WTC11 (cell line): ENCODE results near the gene THBD. TPM values are rescaled to one million over a fixed set of nuclear protein-coding genes. Genes with fewer than 3 reads are reported as not detected.

Source experiments
- ATAC-seq: fragments of 200-7000 bp; cut with Tn5 transposase; 2 replicates; pipeline ENCODE4 v1.10.0; 2021; ENCODE audit warnings: mild to moderate bottlenecking, moderate library complexity
- CTCF ChIA-PET: fragments of 300-600 bp; sonication (Branson Sonifier 250); formaldehyde crosslinking; loops from one replicate; lab custom pipeline; 2021; ENCODE audit warnings: antibody characterized with exemption; lab: Charles Lee
- POLR2A ChIA-PET: fragments of 350-600 bp; sonication (Branson Sonifier 250); formaldehyde crosslinking; loops from one replicate; lab custom pipeline; 2021; ENCODE audit warnings: antibody characterized with exemption; lab: Charles Lee
- DNase-seq: peaks from one replicate; pipeline ENCODE4 v3.0.0; 2021; ENCODE audit warnings: low spot score
- H3K27ac Mint-ChIP-seq: 2 replicates; pipeline ENCODE4 v1.8.0; 2021; ENCODE audit warnings: mixed read lengths
- H3K27me3 Mint-ChIP-seq: 2 replicates; pipeline ENCODE4 v1.8.0; 2021; ENCODE audit warnings: low read depth, mild to moderate bottlenecking, moderate library complexity, mixed read lengths
- H3K36me3 Mint-ChIP-seq: 2 replicates; pipeline ENCODE4 v1.8.0; 2021; ENCODE audit warnings: mixed read lengths
- H3K4me1 Mint-ChIP-seq: 2 replicates; pipeline ENCODE4 v1.8.0; 2022; ENCODE audit warnings: mixed read lengths
- H3K4me3 Mint-ChIP-seq: 2 replicates; pipeline ENCODE4 v1.8.0; 2021; ENCODE audit warnings: mild to moderate bottlenecking, moderate library complexity, mixed read lengths
- H3K9me3 Mint-ChIP-seq: 2 replicates; pipeline ENCODE4 v1.8.0; 2021; ENCODE audit warnings: mixed read lengths
- ATF1 ChIP-seq: sonication (generic); formaldehyde crosslinking; IDR thresholded peaks from 2 replicates; pipeline ENCODE4 v1.8.1; 2023; ENCODE audit warnings: mild to moderate bottlenecking, moderate library complexity, missing genetic modification reagents
- CREB1 ChIP-seq: sonication (generic); formaldehyde crosslinking; IDR thresholded peaks from 2 replicates; pipeline ENCODE4 v1.8.0; 2023; ENCODE audit warnings: mild to moderate bottlenecking, missing genetic modification reagents
- ESRRA ChIP-seq: sonication (generic); formaldehyde crosslinking; IDR thresholded peaks from 2 replicates; pipeline ENCODE4 v1.8.1; 2022; ENCODE audit warnings: mild to moderate bottlenecking, missing genetic modification reagents, borderline replicate concordance
- FOXK1 ChIP-seq: sonication (generic); formaldehyde crosslinking; IDR thresholded peaks from 2 replicates; pipeline ENCODE4 v1.8.0; 2022; ENCODE audit warnings: mild to moderate bottlenecking, moderate library complexity, missing genetic modification reagents
- GABPB1 ChIP-seq: sonication (generic); formaldehyde crosslinking; IDR thresholded peaks from 2 replicates; pipeline ENCODE4 v1.8.1; 2023; ENCODE audit warnings: mild to moderate bottlenecking, missing genetic modification reagents
- SOX15 ChIP-seq: fragments of 250-450 bp; sonication (Bioruptor Pico); IDR thresholded peaks from 2 replicates; pipeline ENCODE4 v1.9.0; 2021; ENCODE audit warnings: mild to moderate bottlenecking
- TCF7 ChIP-seq: sonication (generic); formaldehyde crosslinking; IDR thresholded peaks from 2 replicates; pipeline ENCODE4 v1.8.0; 2022; ENCODE audit warnings: mild to moderate bottlenecking, low read depth, missing genetic modification reagents, moderate library complexity
- TEAD4 ChIP-seq: sonication (generic); formaldehyde crosslinking; IDR thresholded peaks from 2 replicates; pipeline ENCODE4 v1.8.0; 2022; ENCODE audit warnings: mild to moderate bottlenecking, missing genetic modification reagents
- TP53 ChIP-seq: sonication (generic); formaldehyde crosslinking; IDR thresholded peaks from 2 replicates; pipeline ENCODE4 v1.8.1; 2023; ENCODE audit warnings: mild to moderate bottlenecking, missing genetic modification reagents
- ZNF138 ChIP-seq: sonication (generic); formaldehyde crosslinking; conservative IDR thresholded peaks from 2 replicates; pipeline ENCODE4 v1.8.1; 2022; ENCODE audit warnings: mild to moderate bottlenecking, moderate library complexity, missing genetic modification reagents
- ZNF317 ChIP-seq: sonication (generic); formaldehyde crosslinking; IDR thresholded peaks from 2 replicates; pipeline ENCODE4 v1.8.1; 2023; ENCODE audit warnings: low read depth, mild to moderate bottlenecking, moderate library complexity, missing genetic modification reagents, borderline replicate concordance
- ZNF423 ChIP-seq: fragments of 250-450 bp; sonication (Bioruptor Pico); IDR thresholded peaks from 2 replicates; pipeline ENCODE4 v2.1.2; 2022; ENCODE audit warnings: mild to moderate bottlenecking, moderate library complexity
- ZNF671 ChIP-seq: fragments of 250-450 bp; sonication (Bioruptor Pico); IDR thresholded peaks from 2 replicates; pipeline ENCODE4 v1.8.0; 2021; ENCODE audit warnings: mild to moderate bottlenecking
- total RNA-seq: library from RNA; stranded (reverse); gene quantifications from 3 replicates; pipeline ENCODE4 v1.2.3, GENCODE V29; 2021
- TF ChIP-seq, protein P1 (sequence below): sonication (generic); formaldehyde crosslinking; IDR thresholded peaks from 2 replicates; pipeline ENCODE4 v1.8.1; 2023; ENCODE audit warnings: mild to moderate bottlenecking, moderate library complexity, missing genetic modification reagents
- TF ChIP-seq, protein P2 (sequence below): sonication (generic); formaldehyde crosslinking; IDR thresholded peaks from 2 replicates; pipeline ENCODE4 v1.8.0; 2022; ENCODE audit warnings: mild to moderate bottlenecking, missing genetic modification reagents
- TF ChIP-seq, protein P3 (sequence below): sonication (generic); formaldehyde crosslinking; IDR thresholded peaks from 2 replicates; pipeline ENCODE4 v1.8.0; 2022; ENCODE audit warnings: mild to moderate bottlenecking, missing genetic modification reagents
- TF ChIP-seq, protein P4 (sequence below): sonication (generic); formaldehyde crosslinking; conservative IDR thresholded peaks from 2 replicates; pipeline ENCODE4 v1.8.1; 2022; ENCODE audit warnings: mild to moderate bottlenecking, missing genetic modification reagents
- TF ChIP-seq, protein P5 (sequence below): fragments of 200-600 bp; IDR thresholded peaks from 2 replicates; pipeline ENCODE4 v1.8.0; 2022; ENCODE audit warnings: antibody characterized with exemption
- TF ChIP-seq, protein P6 (sequence below): sonication (generic); formaldehyde crosslinking; IDR thresholded peaks from 2 replicates; pipeline ENCODE4 v1.8.1; 2022; ENCODE audit warnings: missing genetic modification reagents, borderline replicate concordance
- TF ChIP-seq, protein P7 (sequence below): sonication (generic); formaldehyde crosslinking; IDR thresholded peaks from 2 replicates; pipeline ENCODE4 v1.8.0; 2022; ENCODE audit warnings: mild to moderate bottlenecking, missing genetic modification reagents
- TF ChIP-seq, protein P8 (sequence below): fragments of 250-450 bp; sonication (Bioruptor Pico); IDR thresholded peaks from 2 replicates; pipeline ENCODE4 v1.9.0; 2021; ENCODE audit warnings: mild to moderate bottlenecking

The THBD gene
- total RNA-seq, 1 experiment from 2014 or later, result 1.0 TPM

DNA sequence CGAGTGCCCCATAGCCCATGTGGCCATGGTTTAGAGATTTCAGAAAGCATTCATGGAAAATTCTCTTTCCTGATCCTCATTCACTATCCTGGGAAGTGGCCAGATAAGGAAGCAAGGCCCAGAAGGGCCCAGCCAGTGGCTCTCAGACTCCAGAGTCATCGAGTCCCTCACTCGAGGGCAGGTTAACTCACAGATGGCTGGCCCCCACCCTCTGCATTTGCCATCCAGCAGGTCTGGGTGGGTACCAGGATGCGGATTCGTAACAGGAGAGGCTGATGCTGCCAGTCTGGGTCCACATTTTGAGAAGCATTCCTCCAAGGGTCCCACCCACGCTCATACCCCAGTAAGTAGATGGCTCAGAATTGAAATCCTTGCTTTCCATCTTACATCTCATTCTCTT lies 18.1 kb downstream of the THBD start:
- H3K27ac Mint-ChIP-seq, result no peak overlapping the region
- no peak for DNase-seq
- ChIA-PET CTCF (no interaction called here), POLR2A (no interaction called here)
- H3K4me1 Mint-ChIP-seq, result no peaks in the 10 kb centered on the region
- no peaks in the 10 kb centered on the region for H3K9me3 Mint-ChIP-seq
- no peak overlapping the region for H3K4me3 Mint-ChIP-seq
- ATAC-seq, result no peak
- peaks cover 38% of the 10 kb centered on the region for H3K27me3 Mint-ChIP-seq
- H3K36me3 Mint-ChIP-seq, result no peaks in the 10 kb centered on the region
- no peak for TF ChIP-seq FOXK1 (CRISPR knock-in tag)
- TF ChIP-seq, protein P1, sequence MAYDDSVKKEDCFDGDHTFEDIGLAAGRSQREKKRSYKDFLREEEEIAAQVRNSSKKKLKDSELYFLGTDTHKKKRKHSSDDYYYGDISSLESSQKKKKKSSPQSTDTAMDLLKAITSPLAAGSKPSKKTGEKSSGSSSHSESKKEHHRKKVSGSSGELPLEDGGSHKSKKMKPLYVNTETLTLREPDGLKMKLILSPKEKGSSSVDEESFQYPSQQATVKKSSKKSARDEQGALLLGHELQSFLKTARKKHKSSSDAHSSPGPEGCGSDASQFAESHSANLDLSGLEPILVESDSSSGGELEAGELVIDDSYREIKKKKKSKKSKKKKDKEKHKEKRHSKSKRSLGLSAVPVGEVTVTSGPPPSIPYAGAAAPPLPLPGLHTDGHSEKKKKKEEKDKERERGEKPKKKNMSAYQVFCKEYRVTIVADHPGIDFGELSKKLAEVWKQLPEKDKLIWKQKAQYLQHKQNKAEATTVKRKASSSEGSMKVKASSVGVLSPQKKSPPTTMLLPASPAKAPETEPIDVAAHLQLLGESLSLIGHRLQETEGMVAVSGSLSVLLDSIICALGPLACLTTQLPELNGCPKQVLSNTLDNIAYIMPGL (CRISPR knock-in tag), result no peak
- no peak for TF ChIP-seq ATF1
- TF ChIP-seq ESRRA (CRISPR knock-in tag), result no peak
- no peak for TF ChIP-seq SOX15 (CRISPR knock-in tag)
- TF ChIP-seq ZNF317 (CRISPR knock-in tag), result no peak
- TF ChIP-seq TP53 (CRISPR knock-in tag), result no peak
- TF ChIP-seq, protein P2, sequence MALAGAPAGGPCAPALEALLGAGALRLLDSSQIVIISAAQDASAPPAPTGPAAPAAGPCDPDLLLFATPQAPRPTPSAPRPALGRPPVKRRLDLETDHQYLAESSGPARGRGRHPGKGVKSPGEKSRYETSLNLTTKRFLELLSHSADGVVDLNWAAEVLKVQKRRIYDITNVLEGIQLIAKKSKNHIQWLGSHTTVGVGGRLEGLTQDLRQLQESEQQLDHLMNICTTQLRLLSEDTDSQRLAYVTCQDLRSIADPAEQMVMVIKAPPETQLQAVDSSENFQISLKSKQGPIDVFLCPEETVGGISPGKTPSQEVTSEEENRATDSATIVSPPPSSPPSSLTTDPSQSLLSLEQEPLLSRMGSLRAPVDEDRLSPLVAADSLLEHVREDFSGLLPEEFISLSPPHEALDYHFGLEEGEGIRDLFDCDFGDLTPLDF, result no peak
- TF ChIP-seq TEAD4 (CRISPR knock-in tag), result no peak
- no peak for TF ChIP-seq GABPB1 (CRISPR knock-in tag)
- no peak for TF ChIP-seq TCF7 (CRISPR knock-in tag)
- no peak for TF ChIP-seq ZNF423

DNA sequence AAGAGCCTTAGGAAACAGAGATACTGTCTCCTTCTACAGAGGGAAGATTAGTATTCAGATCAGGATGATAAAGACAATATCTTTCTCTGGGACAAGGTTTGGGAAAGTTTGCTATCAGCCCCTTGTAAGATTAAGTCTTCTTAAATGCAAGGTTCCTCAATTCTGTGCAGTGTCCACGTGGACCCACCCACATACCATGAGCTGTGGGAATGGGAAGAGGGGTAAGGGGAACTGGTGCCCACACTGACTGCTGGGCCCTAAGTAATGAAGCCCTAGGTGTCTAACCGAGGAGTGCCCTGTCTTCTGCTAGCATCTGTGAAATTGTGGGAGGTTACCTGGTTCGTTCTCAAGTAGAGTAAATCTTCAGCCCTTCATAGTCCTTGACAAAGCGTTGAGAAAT lies 20.1 kb downstream of the THBD start:
- no peak overlapping the region for H3K27ac Mint-ChIP-seq
- no peaks in the 10 kb centered on the region for H3K36me3 Mint-ChIP-seq
- no peak for ATAC-seq
- peaks cover 9% of the 10 kb centered on the region for H3K4me1 Mint-ChIP-seq
- H3K27me3 Mint-ChIP-seq, result peaks cover 22% of the 10 kb centered on the region
- ChIA-PET POLR2A (no interaction called here), CTCF (no interaction called here)
- H3K4me3 Mint-ChIP-seq, result no peak overlapping the region
- H3K9me3 Mint-ChIP-seq, result no peaks in the 10 kb centered on the region
- no peak for DNase-seq
- TF ChIP-seq, protein P3, sequence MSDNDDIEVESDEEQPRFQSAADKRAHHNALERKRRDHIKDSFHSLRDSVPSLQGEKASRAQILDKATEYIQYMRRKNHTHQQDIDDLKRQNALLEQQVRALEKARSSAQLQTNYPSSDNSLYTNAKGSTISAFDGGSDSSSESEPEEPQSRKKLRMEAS, result no peak
- no peak for TF ChIP-seq ZNF671 (CRISPR knock-in tag)
- TF ChIP-seq TP53 (CRISPR knock-in tag), result no peak
- TF ChIP-seq, protein P4, sequence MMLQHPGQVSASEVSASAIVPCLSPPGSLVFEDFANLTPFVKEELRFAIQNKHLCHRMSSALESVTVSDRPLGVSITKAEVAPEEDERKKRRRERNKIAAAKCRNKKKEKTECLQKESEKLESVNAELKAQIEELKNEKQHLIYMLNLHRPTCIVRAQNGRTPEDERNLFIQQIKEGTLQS, result no peak
- TF ChIP-seq, protein P5, sequence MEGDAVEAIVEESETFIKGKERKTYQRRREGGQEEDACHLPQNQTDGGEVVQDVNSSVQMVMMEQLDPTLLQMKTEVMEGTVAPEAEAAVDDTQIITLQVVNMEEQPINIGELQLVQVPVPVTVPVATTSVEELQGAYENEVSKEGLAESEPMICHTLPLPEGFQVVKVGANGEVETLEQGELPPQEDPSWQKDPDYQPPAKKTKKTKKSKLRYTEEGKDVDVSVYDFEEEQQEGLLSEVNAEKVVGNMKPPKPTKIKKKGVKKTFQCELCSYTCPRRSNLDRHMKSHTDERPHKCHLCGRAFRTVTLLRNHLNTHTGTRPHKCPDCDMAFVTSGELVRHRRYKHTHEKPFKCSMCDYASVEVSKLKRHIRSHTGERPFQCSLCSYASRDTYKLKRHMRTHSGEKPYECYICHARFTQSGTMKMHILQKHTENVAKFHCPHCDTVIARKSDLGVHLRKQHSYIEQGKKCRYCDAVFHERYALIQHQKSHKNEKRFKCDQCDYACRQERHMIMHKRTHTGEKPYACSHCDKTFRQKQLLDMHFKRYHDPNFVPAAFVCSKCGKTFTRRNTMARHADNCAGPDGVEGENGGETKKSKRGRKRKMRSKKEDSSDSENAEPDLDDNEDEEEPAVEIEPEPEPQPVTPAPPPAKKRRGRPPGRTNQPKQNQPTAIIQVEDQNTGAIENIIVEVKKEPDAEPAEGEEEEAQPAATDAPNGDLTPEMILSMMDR, result no peak
- TF ChIP-seq CREB1 (CRISPR knock-in tag), result no peak
- TF ChIP-seq, protein P6, sequence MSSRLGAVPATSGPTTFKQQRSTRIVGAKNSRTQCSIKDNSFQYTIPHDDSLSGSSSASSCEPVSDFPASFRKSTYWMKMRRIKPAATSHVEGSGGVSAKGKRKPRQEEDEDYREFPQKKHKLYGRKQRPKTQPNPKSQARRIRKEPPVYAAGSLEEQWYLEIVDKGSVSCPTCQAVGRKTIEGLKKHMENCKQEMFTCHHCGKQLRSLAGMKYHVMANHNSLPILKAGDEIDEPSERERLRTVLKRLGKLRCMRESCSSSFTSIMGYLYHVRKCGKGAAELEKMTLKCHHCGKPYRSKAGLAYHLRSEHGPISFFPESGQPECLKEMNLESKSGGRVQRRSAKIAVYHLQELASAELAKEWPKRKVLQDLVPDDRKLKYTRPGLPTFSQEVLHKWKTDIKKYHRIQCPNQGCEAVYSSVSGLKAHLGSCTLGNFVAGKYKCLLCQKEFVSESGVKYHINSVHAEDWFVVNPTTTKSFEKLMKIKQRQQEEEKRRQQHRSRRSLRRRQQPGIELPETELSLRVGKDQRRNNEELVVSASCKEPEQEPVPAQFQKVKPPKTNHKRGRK (CRISPR knock-in tag), result no peak
- TF ChIP-seq, protein P7, sequence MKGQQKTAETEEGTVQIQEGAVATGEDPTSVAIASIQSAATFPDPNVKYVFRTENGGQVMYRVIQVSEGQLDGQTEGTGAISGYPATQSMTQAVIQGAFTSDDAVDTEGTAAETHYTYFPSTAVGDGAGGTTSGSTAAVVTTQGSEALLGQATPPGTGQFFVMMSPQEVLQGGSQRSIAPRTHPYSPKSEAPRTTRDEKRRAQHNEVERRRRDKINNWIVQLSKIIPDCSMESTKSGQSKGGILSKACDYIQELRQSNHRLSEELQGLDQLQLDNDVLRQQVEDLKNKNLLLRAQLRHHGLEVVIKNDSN (CRISPR knock-in tag), result no peak
- no peak for TF ChIP-seq ZNF317 (CRISPR knock-in tag)
- no peak for TF ChIP-seq ZNF138 (CRISPR knock-in tag)
- TF ChIP-seq, protein P8, sequence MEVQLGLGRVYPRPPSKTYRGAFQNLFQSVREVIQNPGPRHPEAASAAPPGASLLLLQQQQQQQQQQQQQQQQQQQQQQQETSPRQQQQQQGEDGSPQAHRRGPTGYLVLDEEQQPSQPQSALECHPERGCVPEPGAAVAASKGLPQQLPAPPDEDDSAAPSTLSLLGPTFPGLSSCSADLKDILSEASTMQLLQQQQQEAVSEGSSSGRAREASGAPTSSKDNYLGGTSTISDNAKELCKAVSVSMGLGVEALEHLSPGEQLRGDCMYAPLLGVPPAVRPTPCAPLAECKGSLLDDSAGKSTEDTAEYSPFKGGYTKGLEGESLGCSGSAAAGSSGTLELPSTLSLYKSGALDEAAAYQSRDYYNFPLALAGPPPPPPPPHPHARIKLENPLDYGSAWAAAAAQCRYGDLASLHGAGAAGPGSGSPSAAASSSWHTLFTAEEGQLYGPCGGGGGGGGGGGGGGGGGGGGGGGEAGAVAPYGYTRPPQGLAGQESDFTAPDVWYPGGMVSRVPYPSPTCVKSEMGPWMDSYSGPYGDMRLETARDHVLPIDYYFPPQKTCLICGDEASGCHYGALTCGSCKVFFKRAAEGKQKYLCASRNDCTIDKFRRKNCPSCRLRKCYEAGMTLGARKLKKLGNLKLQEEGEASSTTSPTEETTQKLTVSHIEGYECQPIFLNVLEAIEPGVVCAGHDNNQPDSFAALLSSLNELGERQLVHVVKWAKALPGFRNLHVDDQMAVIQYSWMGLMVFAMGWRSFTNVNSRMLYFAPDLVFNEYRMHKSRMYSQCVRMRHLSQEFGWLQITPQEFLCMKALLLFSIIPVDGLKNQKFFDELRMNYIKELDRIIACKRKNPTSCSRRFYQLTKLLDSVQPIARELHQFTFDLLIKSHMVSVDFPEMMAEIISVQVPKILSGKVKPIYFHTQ (CRISPR knock-in tag), result no peak
